Stimulated activated CD8-positive, alpha-beta memory T cell treated with anti-CD3 and anti-CD28 coated beads, Interleukin-7, amount 100 ng/mL, for 24 hours (primary cell): ENCODE data around the gene KRTAP10-11.
"Not testable (repeated sequence)": the region's sequence is repeated elsewhere in the genome, so short reads cannot be mapped to it uniquely, and the experiment has no call there.

Source experiments
- DNase-seq: peaks from one replicate; pipeline ENCODE4 v3.0.0-alpha.2; 2020; ENCODE audit warnings: low read depth

KRTAP10-11 gene, protein sequence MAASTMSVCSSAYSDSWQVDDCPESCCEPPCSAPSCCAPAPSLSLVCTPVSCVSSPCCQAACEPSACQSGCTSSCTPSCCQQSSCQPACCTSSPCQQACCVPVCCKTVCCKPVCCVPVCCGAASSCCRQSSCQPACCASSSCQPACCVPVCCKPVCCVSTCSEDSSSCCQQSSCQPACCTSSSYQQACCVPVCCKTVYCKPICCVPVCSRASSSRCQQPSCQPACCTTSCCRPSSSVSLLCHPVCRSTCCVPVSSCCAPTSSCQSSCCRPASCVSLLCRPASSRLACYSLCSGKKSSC

DNA sequence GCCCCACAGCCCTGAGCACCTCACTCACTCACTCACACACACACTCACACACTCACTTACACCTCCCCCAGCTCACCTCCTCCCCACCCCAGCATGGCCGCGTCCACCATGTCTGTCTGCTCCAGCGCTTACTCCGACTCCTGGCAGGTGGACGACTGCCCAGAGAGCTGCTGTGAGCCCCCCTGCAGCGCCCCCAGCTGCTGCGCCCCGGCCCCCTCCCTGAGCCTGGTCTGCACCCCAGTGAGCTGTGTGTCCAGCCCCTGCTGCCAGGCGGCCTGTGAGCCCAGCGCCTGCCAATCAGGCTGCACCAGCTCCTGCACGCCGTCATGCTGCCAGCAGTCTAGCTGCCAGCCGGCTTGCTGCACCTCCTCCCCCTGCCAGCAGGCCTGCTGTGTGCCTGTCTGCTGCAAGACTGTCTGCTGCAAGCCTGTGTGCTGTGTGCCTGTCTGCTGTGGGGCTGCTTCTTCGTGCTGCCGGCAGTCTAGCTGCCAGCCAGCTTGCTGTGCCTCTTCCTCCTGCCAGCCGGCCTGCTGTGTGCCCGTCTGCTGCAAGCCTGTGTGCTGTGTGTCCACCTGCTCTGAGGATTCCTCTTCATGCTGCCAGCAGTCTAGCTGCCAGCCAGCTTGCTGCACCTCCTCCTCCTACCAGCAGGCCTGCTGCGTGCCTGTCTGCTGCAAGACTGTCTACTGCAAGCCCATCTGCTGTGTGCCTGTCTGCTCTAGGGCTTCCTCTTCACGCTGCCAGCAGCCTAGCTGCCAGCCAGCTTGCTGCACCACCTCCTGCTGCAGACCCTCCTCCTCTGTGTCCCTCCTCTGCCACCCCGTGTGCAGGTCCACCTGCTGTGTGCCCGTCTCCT is at the start of gene KRTAP10-11:
KRTAP10-11 (plus strand) TSS at position 49 of the 856 bp plus-strand sequence; CDS start at position 94, 45 bp downstream.
- DNase-seq: not testable (repeated sequence)

DNA sequence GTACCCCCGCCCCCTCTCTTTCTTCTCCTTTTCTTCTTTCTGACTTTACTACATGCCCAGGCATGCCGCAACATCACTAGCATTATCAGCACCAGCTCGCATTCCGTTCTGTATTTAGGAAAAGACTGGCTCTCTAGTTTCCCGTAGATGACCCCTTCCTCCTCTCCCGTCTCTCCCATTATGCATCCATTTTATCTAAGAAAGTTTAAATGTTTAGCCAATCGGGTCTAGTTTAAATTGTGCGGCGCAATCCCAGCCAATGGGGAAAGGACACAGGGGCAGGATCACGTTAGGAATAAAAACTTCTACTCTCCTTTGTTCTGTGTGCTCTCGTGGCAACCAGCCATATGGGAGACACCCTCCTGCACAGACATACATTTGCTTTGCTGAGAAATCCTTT is 48.2 kb upstream of the KRTAP10-11 start:
- DNase-seq: no peak

- no peak for DNase-seq
Observed at GRCh38 chr21:44599264-44600029, 46.8 kb upstream of the KRTAP10-11 start.

DNA sequence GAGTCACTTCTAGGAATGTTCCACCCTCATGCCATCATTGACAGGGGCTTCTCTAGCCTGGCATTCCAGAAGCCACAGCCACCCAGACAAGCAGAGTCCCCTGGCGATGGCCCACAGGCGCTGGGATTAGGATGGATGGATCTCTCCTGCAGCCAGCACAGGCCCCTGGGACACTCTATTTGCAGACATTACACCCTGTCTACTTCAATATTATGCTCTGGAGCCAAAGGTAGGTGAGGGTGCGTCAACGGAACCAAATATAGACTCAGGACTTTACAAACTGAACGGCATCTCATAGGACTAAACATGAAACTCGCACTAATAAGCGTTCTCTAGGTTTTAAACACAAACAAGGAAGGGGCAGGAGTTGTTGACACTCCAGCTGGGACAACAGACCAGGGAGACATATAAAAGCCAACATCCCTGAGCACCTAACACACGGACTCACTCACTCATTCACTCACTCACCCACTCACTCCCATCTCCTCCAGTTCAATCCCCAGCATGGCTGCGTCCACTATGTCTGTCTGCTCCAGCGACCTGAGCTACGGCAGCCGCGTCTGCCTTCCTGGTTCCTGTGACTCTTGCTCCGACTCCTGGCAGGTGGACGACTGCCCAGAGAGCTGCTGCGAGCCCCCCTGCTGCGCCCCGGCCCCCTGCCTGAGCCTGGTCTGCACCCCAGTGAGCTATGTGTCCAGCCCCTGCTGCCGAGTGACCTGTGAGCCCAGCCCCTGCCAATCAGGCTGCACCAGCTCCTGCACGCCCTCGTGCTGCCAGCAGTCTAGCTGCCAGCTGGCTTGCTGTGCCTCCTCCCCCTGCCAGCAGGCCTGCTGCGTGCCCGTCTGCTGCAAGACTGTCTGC is 45.9 kb upstream of the KRTAP10-11 start, which contains the start of gene KRTAP10-7:
KRTAP10-7 (plus strand) TSS at position 480 of the 861 bp plus-strand sequence; CDS start at position 505, 25 bp downstream.
- not testable (repeated sequence) for DNase-seq

- DNase-seq: not testable (repeated sequence)
Observed at GRCh38 chr21:44601091-44601490, 45.1 kb upstream of the KRTAP10-11 start.

DNA sequence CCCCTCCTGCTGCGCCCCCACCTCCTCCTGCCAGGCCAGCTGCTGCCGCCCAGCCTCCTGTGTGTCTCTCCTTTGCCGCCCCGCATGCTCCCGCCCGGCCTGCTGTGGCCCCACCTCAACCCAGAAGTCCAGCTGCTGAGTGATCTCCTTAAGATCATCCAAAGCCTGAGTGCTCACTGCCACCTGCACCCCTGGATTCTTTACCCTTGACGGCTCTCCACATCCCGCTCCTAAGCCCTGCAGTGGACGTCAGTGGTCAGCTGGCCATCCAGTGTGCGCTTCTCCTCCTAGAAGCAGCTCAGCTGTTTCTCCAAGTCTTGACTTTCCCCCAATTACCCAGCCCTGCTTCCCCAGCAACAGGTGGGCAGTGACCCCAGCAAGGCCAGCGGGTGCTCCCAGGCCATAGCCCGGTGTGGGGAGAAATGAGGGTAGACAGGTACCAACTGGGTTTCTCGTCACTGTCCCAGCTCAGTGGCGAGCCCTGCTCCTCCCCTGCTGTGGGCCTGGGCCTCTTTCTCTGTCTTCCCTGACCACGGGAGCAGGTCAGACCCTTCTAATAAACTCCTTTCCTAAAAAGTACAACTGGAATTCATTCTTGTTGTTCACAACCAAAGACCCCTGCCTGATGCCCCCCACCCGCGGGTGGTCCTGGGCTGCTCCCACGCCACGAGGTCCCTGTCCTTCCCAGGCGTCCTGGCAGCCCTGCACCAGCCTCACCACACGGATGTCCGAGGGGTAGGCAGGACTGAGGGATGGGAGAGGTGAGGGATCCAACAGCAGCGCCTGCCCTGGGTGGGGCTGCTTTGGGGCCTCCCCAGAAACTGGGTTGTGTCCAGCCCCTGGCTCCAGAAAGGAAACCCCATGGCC is 44.4 kb upstream of the KRTAP10-11 start:
- no peak for DNase-seq

- DNase-seq: no peak
Observed at GRCh38 chr21:44602463-44602850, 43.8 kb upstream of the KRTAP10-11 start.

- DNase-seq: no peak
Observed at GRCh38 chr21:44603109-44603875, 42.9 kb upstream of the KRTAP10-11 start.

- no peak for DNase-seq
Observed at GRCh38 chr21:44603911-44604310, 42.3 kb upstream of the KRTAP10-11 start.

GRCh38 chr21:44606495-44606894 is 39.7 kb upstream of the KRTAP10-11 start:
- DNase-seq: no peak

DNA sequence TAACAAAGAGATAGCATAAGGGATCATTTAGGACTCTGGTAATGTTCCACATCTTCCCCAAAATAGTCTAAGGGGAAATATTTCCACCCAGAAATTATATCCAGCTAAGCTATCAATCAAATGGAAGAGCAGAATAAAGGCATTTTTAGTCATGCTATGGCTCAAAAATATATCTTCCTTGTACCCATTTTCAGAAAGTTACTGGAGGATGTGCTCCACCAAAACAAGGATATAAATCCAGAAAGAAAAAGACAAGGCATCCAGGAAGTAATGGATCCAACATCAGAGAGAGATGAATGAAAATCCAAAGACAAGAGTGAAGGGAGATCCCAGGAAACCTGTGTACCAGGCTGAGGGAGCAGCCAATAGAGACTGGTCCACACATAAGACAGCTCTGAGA is 37.0 kb upstream of the KRTAP10-11 start:
- DNase-seq: no peak

DNA sequence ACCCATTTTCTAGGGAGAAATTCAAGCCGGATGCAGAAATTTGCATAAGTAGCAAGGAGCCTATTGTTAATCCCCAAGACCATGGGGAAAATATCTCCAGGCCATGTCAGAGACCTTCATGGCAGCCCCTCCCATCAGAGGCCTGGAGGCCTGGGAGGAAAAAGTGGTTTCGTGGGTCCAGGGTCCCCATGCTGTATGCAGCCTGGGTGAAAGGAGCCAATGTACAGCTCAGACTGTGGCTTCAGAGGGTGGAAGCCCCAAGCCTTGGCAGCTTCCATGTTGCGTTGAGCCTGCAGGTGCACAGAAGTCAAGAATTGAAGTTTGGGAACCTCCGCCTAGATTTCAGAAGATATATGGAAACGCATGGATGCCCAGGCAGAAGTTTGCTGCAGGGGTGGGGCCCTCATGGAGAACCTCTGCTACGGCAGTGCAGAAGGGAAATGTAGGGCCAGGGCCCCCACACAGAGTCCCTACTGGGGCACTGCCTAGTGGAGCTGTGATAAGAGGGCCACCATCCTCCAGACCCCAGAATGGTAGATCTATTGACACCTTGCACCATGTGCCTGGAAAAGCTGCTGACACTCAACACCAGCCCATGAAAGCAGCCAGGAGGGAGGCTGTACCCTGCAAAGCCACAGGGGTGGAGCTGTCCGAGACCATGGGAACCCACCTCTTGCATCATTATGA is 35.9 kb upstream of the KRTAP10-11 start:
- not testable (repeated sequence) for DNase-seq

- no peak for DNase-seq
Observed at GRCh38 chr21:44611551-44611950, 34.7 kb upstream of the KRTAP10-11 start.

- no peak for DNase-seq
Observed at GRCh38 chr21:44612029-44612486, 34.2 kb upstream of the KRTAP10-11 start, which contains the start of gene KRTAP10-8. TSS of gene KRTAP10-8 (plus strand) at chr21:44612079. CDS start at chr21:44612101, 22 bp downstream.

- no peak for DNase-seq
Observed at GRCh38 chr21:44612669-44613229, 33.5 kb upstream of the KRTAP10-11 start.

DNA sequence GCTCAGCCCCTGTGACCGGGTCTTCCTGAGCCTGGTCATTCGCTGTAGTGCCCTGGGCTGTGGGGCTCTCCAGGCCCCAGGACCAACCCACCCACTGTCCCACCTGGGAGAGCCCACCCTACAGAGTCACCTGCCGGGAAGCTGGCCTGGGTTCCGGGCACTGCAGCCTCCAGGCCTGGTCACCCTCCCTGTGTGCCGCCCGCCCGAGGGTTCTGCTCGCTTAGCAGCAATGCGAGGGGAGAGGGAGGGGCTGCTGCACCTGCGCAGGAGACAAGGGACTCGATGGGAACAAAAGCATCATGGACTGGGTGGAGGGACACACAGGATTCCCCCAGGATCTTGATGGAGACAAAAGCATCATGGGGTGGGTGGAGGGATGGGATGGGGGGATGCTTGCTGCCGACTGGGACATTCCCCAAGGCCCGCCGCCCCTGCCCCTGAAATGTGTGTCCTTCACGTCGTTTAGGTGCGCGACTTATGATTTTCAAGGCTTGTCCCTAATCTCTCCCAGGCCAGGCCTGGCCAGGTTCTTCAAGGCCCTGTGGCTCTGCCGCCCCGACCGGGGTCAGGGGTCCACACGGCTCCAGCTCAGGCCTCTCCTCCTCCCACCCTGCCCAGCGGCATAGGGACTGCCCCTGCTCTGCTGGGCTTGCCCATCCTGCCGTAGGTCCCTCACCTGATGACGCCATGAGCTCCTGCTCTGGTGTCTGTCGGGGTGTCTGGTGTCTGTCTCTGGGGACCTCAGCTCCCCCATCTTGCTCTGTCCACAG is 32.6 kb upstream of the KRTAP10-11 start:
- DNase-seq: no peak

- no peak for DNase-seq
Observed at GRCh38 chr21:44614161-44614631, 32.0 kb upstream of the KRTAP10-11 start.
